H1 (cell line): Measurements from ENCODE around the gene C15orf39.

Experiments used
- CBX5 ChIP-seq: fragments of 300-800, 300-1000 bp; sonication (generic); IDR thresholded peaks from 2 replicates; pipeline ENCODE4 v1.7.1; 2016; ENCODE audit warnings: antibody characterized with exemption, low read length, low read depth
- EZH2 ChIP-seq: fragments of 200-600 bp; sonication (generic); IDR thresholded peaks from 2 replicates; pipeline ENCODE4 v1.7.1; 2012; ENCODE audit warnings: low read depth, mild to moderate bottlenecking, moderate library complexity, low read length, inconsistent platforms; ENCODE audit not compliant: severe bottlenecking
- NRF1 ChIP-seq: IDR thresholded peaks from 2 replicates; pipeline ENCODE4 v1.6.1; 2011; ENCODE audit warnings: mild to moderate bottlenecking, low read depth, low read length, improper control_type of control experiment
- PHF8 ChIP-seq: fragments of 200-600 bp; sonication (generic); conservative IDR thresholded peaks from 2 replicates; pipeline ENCODE4 v1.7.1; 2012; ENCODE audit warnings: low read depth, mild to moderate bottlenecking, inconsistent platforms, low read length, moderate library complexity
- POLR2A ChIP-seq, 2 experiments: IDR thresholded peaks; 1 replicate in 1 of 2; 2 replicates in 1 of 2; pipeline ENCODE4 v1.6.1; 2011; ENCODE audit warnings: low read depth in 2 of 2, low read length in 2 of 2, mild to moderate bottlenecking in 2 of 2; ENCODE audit errors: control extremely low read depth in 1 of 2
- SUZ12 ChIP-seq: fragments of 200-600 bp; sonication (generic); IDR thresholded peaks from 2 replicates; pipeline ENCODE4 v1.6.1; 2012; ENCODE audit warnings: mild to moderate bottlenecking, inconsistent platforms, low read length, moderate library complexity, mixed read lengths
- TF ChIP-seq, protein P1 (sequence below): IDR thresholded peaks from 2 replicates; pipeline ENCODE4 v1.6.1; 2012; ENCODE audit warnings: inconsistent platforms
- TF ChIP-seq, protein P2 (sequence below), 3 experiments: IDR thresholded peaks; 1 replicate in 2 of 3; 2 replicates in 1 of 3; pipeline versions ENCODE4 v1.5.1 to v1.6.1; 2011; ENCODE audit warnings: low read length in 3 of 3, mild to moderate bottlenecking in 3 of 3, inconsistent platforms in 2 of 3, low read depth in 1 of 3, moderate library complexity in 1 of 3; ENCODE audit not compliant: insufficient read depth in 1 of 3; ENCODE audit errors: control extremely low read depth in 1 of 3

DNA sequence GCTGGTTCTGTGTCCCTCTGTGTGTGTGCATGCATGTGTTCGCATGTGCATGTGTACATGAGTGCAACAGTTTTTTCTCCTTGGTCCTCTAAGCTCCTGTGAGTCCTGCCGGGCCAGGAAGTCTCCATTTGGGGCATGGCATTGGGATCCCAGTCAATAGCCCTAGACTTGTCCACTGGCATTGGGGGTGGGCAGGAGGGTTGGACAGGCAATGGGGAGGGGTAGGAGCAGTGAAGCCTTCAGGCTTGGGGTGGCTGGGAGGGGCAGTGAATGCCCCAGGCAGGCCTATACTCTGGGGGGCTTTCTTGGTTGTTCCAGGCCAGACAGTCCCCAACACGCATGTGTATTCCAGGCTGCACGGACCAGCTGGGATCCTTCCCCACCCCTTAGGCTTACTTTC, 15.6 kb upstream of the C15orf39 start:
- TF ChIP-seq NRF1 (no peak), POLR2A (IDR thresholded peaks at IDR 0.05; ENCODE audit: control extremely low read depth in 1 of 2, low read depth in 2 of 2, low read length in 2 of 2) (no peak), PHF8 (no peak), EZH2 (no peak), CBX5 (no peak), SUZ12 (no peak)
- TF ChIP-seq, protein P1, sequence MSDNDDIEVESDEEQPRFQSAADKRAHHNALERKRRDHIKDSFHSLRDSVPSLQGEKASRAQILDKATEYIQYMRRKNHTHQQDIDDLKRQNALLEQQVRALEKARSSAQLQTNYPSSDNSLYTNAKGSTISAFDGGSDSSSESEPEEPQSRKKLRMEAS = no peak
- TF ChIP-seq, protein P2, sequence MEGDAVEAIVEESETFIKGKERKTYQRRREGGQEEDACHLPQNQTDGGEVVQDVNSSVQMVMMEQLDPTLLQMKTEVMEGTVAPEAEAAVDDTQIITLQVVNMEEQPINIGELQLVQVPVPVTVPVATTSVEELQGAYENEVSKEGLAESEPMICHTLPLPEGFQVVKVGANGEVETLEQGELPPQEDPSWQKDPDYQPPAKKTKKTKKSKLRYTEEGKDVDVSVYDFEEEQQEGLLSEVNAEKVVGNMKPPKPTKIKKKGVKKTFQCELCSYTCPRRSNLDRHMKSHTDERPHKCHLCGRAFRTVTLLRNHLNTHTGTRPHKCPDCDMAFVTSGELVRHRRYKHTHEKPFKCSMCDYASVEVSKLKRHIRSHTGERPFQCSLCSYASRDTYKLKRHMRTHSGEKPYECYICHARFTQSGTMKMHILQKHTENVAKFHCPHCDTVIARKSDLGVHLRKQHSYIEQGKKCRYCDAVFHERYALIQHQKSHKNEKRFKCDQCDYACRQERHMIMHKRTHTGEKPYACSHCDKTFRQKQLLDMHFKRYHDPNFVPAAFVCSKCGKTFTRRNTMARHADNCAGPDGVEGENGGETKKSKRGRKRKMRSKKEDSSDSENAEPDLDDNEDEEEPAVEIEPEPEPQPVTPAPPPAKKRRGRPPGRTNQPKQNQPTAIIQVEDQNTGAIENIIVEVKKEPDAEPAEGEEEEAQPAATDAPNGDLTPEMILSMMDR (IDR thresholded peaks at IDR 0.05; ENCODE audit: control extremely low read depth in 1 of 3, insufficient read depth in 1 of 3, low read depth in 1 of 3, low read length in 3 of 3) = no peak
